GM13976 (cell line): ENCODE data around the gene RASSF6.

ENCODE experiments used
- DNase-seq: peaks from one replicate; pipeline ENCODE4 v3.0.0; 2012; ENCODE audit warnings: low spot score
- in situ Hi-C: fragments of 300-500 bp; cut with MboI; formaldehyde crosslinking; loops from one replicate; pipeline ENCODE4 v1.12.0; 2022; ENCODE audit warnings: low sequenced_read_pairs, mixed read lengths, inconsistent platforms; ENCODE audit not compliant: unreplicated experiment
- TF ChIP-seq, protein P1 (sequence below): IDR thresholded peaks from 2 replicates; pipeline ENCODE4 v1.5.1; 2012; ENCODE audit warnings: borderline replicate concordance, mild to moderate bottlenecking; ENCODE audit not compliant: insufficient read depth; ENCODE audit errors: extremely low read depth, missing control alignments, control extremely low read depth

The RASSF6 gene

DNA sequence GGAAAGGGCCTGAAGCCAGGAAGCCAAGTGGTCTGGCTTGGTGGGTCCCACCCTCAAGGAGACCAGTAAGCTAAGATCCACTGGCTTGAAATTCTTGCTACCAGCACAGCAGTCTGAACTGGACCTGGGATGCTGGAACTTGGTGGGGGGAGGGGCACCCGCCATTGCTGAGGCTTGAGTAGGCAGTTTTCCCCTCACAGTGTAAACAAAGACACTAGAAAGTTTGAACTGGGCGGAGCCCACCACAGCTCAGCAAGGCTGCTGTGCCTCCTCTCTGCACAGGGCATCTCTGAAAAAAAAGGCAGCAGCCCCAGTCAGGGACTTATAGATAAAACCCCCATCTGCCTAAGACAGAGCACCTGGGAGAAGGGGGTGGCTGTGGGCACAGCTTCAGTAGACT is 75.6 kb downstream of the RASSF6 start:
- in situ Hi-C loops = no loop called here
- DNase-seq = no peak
- TF ChIP-seq, protein P1, sequence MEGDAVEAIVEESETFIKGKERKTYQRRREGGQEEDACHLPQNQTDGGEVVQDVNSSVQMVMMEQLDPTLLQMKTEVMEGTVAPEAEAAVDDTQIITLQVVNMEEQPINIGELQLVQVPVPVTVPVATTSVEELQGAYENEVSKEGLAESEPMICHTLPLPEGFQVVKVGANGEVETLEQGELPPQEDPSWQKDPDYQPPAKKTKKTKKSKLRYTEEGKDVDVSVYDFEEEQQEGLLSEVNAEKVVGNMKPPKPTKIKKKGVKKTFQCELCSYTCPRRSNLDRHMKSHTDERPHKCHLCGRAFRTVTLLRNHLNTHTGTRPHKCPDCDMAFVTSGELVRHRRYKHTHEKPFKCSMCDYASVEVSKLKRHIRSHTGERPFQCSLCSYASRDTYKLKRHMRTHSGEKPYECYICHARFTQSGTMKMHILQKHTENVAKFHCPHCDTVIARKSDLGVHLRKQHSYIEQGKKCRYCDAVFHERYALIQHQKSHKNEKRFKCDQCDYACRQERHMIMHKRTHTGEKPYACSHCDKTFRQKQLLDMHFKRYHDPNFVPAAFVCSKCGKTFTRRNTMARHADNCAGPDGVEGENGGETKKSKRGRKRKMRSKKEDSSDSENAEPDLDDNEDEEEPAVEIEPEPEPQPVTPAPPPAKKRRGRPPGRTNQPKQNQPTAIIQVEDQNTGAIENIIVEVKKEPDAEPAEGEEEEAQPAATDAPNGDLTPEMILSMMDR = no peak

DNA sequence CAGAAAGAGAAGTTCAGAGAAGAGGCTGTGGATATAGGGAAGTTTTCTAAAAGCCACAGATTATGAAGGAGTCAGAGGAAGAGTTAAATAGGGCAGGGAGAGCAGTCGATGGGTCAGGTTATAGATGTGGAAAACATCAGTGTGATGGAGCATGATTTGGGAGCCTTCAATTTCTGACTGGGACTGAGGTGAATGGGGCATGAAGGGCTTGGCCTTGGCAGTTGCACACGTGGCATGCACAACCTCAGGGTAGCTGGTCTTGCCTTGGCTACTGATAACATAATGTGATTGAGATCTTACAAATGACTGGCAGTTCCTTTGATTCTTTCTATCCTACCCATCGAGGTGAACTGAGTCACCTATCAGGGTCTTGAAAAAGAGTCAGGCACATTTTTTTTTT is 79.0 kb downstream of the RASSF6 start:
- in situ Hi-C loops = no loop called here
- TF ChIP-seq, protein P1 = no peak
- DNase-seq = no peak

DNA sequence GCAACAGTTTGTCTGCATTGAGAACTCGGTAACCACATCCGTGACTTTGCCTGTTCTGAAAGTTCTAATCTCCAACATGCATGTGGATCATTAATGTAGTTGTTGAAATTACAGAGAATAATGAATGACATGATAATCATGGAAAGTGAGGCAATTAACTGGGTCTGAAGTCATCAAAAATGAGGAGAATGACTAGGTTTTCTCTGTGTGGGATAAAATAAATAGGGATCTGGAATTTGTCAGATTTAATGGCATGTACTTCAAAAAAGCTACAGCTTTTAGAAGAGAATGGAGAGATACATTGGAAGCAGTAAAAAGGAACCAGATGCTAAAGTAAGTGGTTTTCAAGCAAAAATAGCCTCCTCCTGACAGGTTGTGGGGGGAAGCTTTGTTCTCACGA is 79.4 kb downstream of the RASSF6 start:
- TF ChIP-seq, protein P1 = no peak
- in situ Hi-C loops = no loop called here
- no peak for DNase-seq

GRCh38 chr4:73539386-73539785 is 80.8 kb downstream of the RASSF6 start:
- no peak for DNase-seq
- TF ChIP-seq, protein P1 = no peak
- in situ Hi-C loops = no loop called here

- in situ Hi-C loops = no loop called here
These were observed 82.1 kb downstream of the RASSF6 start for GRCh38 chr4:73538162-73538561.

DNA sequence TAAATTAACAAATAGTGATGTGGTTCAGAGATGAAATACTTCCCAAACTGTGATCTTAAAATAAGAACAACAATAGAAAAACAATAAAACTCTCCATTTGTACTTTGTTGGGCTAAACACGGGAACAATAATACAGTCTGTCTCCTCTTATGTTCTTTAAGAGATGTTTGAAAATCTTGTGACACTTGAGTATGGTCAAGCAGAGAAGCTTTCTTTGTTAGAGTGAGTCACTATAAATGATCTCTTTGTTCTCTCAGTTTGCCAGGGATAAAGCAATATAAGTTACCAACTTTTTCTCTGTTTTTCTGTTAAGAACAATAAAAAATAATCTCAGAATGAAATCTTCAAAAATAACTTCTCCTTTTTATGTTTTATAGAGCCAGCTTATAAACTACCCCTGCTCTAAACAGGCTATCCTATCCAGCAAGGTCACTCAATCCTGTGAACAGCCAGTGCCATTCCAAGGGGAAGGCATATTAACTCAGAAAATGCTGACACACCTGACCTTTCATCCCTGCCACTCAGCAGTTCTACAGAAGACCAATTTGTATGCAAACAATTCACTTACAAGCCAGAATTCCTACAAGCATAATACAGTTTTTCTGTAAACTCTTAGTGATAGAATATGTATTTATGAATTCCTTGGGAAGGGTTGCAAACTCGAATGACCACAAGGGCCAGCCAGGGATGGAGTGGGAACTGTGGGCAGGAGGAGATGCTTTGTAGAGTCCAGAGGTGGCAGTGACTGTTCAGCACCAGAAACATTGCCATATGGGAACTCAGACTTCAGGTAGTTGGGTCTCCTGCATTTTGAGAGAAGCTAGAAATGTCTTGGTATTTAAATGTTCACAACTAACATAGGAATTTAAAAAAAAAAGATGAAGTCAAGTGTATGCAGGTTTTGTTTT is 86.5 kb downstream of the RASSF6 start:
- no peak for DNase-seq
- TF ChIP-seq, protein P1 = no peak
- in situ Hi-C loops = no loop called here

More at GRCh38 chr4:73538162-73538561, 82.1 kb downstream of the RASSF6 start:
- DNase-seq = no peak
- TF ChIP-seq, protein P1 = no peak
